T-helper 17 cell (primary cell): ENCODE data around the gene CASKIN2. TPM values are rescaled to one million over a fixed set of nuclear protein-coding genes. Genes with fewer than 3 reads are reported as not detected.
"Not testable (repeated sequence)": the region's sequence is repeated elsewhere in the genome, so short reads cannot be mapped to it uniquely, and the experiment has no call there.

Source experiments
- ATAC-seq: fragments of 150-1000 bp; cut with Tn5 transposase; 2 replicates; pipeline ENCODE4 v1.10.0; 2021; ENCODE audit warnings: mild to moderate bottlenecking, moderate library complexity
- DNase-seq, 3 donors: peaks; one replicate each; pipeline versions ENCODE4 v3.0.0 to v3.0.0-alpha.2; 2020 to 2021
- H3K9me3 ChIP-seq: one replicate; pipeline ENCODE4 v1.7.0; 2013; ENCODE audit warnings: low read length, mild to moderate bottlenecking; ENCODE audit not compliant: control insufficient read depth, poor library complexity, severe bottlenecking
- H3K27ac Mint-ChIP-seq: one replicate; pipeline ENCODE4 v1.8.0; 2022; ENCODE audit warnings: mild to moderate bottlenecking, moderate library complexity, mixed read lengths
- H3K27me3 Mint-ChIP-seq: one replicate; pipeline ENCODE4 v1.8.0; 2022; ENCODE audit warnings: mixed read lengths
- H3K36me3 Mint-ChIP-seq: one replicate; pipeline ENCODE4 v1.8.0; 2022; ENCODE audit warnings: low read depth, mixed read lengths
- H3K4me1 Mint-ChIP-seq: one replicate; pipeline ENCODE4 v1.8.0; 2022; ENCODE audit warnings: mild to moderate bottlenecking, mixed read lengths
- H3K4me3 Mint-ChIP-seq: one replicate; pipeline ENCODE4 v1.8.0; 2022; ENCODE audit warnings: mild to moderate bottlenecking, moderate library complexity, mixed read lengths
- total RNA-seq, 4 donors: library from RNA in 2 of 4; stranded (reverse) in 2 of 4; gene quantifications; one replicate each; pipeline ENCODE4 v1.2.3 and lab custom pipeline; 2022 to 2026

The CASKIN2 gene
- total RNA-seq, 2 donors from 2014 or later = 0.08 to 0.40 TPM

DNA sequence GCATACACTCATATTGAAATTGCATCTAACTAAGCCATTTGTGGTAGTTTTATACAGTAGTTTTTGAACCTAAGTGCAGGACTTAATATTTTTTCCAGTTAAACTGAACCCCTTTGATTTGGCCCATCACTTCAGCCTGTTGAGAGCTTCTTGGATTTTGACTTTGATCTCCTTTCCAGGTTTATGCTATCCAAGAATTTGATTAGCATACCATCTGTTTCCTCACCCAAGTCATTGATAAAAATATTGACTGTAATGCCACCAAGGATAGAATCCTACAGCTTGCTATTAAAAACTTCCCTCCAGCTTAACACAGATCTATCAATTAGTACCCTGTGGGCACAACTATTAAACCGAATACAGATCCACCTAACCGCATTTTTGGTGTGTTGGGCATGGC, 51.7 kb downstream of the CASKIN2 start:
- no peak overlapping the region for H3K4me3 Mint-ChIP-seq
- DNase-seq = no peak
- H3K9me3 ChIP-seq = no peaks in the 10 kb centered on the region
- peaks cover 28% of the 10 kb centered on the region for H3K4me1 Mint-ChIP-seq
- no peaks in the 10 kb centered on the region for H3K27me3 Mint-ChIP-seq
- no peak for ATAC-seq
- H3K27ac Mint-ChIP-seq = no peak overlapping the region
- peaks cover 4% of the 10 kb centered on the region for H3K36me3 Mint-ChIP-seq

DNA sequence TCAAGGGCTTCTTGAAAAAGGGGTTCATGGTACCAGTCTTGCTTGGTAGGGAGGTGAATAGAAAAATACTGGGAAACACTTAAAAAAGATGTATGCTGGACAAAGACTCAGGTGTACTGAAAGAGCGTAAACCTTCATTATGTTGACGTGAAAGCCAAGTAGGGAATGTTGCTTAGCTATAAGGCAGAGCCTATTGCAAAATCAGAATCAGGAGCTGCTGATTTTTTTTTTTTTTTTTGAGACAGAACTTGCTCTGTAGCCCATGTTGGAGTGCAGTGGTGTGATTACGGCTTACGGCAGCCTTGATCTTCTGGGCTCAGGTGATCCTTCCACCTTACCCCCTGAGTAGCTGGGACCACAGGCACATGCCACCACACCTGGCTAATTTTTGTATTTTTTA, 55.0 kb downstream of the CASKIN2 start:
- ATAC-seq (no peak), DNase-seq (no peak)
- Mint-ChIP-seq H3K36me3 (peaks cover 2% of the 10 kb centered on the region), H3K27me3 (no peaks in the 10 kb centered on the region), H3K4me1 (peaks cover 39% of the 10 kb centered on the region), H3K4me3 (no peak overlapping the region), H3K27ac (peak overlapping the region; percentile 82)
- no peaks in the 10 kb centered on the region for H3K9me3 ChIP-seq

- no peak for DNase-seq
- peak overlapping the region; percentile 82 for H3K27ac Mint-ChIP-seq
- ATAC-seq = no peak
- peaks cover 34% of the 10 kb centered on the region for H3K4me1 Mint-ChIP-seq
- no peaks in the 10 kb centered on the region for H3K36me3 Mint-ChIP-seq
- no peaks in the 10 kb centered on the region for H3K9me3 ChIP-seq
- no peaks in the 10 kb centered on the region for H3K27me3 Mint-ChIP-seq
- no peak overlapping the region for H3K4me3 Mint-ChIP-seq
Observed at GRCh38 chr17:75459590-75460267, 55.6 kb downstream of the CASKIN2 start.

DNA sequence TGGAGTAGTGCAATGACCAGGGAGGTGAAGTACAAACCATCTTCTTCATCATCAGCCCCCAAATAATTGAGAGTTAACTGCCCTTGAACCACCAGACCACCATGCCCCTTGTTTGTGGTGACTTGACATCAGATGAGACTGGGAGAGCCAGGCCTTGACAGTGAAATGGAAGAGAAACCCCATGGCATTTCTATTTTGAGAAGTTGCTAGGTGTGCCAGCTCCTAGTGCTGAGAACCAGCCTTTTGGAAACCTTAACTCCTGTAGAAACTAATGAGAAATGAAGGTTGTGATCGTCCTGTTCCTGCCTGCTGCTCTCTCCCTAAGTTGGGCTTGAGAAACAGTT, 56.1 kb downstream of the CASKIN2 start:
- peaks cover 31% of the 10 kb centered on the region for H3K4me1 Mint-ChIP-seq
- H3K27me3 Mint-ChIP-seq = no peaks in the 10 kb centered on the region
- no peaks in the 10 kb centered on the region for H3K36me3 Mint-ChIP-seq
- DNase-seq = no peak
- H3K9me3 ChIP-seq = no peaks in the 10 kb centered on the region
- ATAC-seq = no peak
- H3K4me3 Mint-ChIP-seq = no peak overlapping the region
- H3K27ac Mint-ChIP-seq = no peak overlapping the region

GRCh38 chr17:75457047-75457654, 58.2 kb downstream of the CASKIN2 start:
- peak overlapping the region; percentile 94 for H3K4me3 Mint-ChIP-seq
- H3K36me3 Mint-ChIP-seq = no peaks in the 10 kb centered on the region
- ATAC-seq = peak; percentile 22
- DNase-seq = no peak
- H3K9me3 ChIP-seq = no peaks in the 10 kb centered on the region
- peak overlapping the region; percentile 90 for H3K27ac Mint-ChIP-seq
- H3K27me3 Mint-ChIP-seq = peaks cover 6% of the 10 kb centered on the region
- peaks cover 24% of the 10 kb centered on the region for H3K4me1 Mint-ChIP-seq

DNA sequence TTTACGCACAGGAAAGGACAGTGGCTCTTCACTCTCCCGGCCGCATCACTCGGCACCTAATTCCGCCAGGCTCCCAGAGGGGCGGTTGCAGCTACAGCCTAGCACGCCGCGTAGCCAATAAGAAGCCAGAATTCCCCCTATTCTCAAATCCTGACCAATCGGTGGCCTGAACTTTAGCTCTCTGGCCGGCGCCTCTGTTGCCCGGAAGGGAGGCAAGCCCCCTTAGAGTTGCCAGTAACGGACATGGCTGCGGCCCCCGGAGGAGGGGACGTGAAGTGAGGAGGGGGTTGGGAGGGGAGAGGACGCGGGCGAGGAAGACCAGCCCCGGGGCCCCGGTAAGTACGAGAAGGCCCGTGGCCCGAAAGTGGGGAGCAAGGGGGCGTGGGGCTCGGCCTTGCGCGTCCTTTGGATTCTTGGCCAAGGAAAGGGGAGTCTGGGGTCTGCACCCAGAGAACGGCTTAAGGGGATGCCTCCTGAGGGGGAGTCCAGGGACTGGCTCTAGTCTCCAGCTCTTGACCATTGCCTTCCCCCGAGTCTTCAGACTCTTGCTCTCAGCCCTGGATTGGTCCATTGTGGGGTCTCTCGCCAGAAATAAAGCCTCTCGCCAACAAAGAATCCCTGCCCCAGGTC, 58.8 kb downstream of the CASKIN2 start, which contains the start of gene TMEM94:
TMEM94 (plus strand) TSS at position 219 of the 630 bp plus-strand sequence. CDS start 15,271 bp downstream, outside the sequence.
- Mint-ChIP-seq H3K4me3 (peak within 1 kb of the TSS; percentile 94), H3K27me3 (peaks cover 6% of the 10 kb centered on the region), H3K4me1 (peaks cover 24% of the 10 kb centered on the region), H3K36me3 (no peaks in the 10 kb centered on the region), H3K27ac (peak within 1 kb of the TSS; percentile 90)
- DNase-seq (peak; percentile 79 to 83 (median 79)), ATAC-seq (peak; percentile 96)
- no peaks in the 10 kb centered on the region for H3K9me3 ChIP-seq

- H3K27ac Mint-ChIP-seq = peak overlapping the region; percentile 90
- H3K9me3 ChIP-seq = no peaks in the 10 kb centered on the region
- H3K4me1 Mint-ChIP-seq = peaks cover 24% of the 10 kb centered on the region
- H3K27me3 Mint-ChIP-seq = peaks cover 6% of the 10 kb centered on the region
- H3K4me3 Mint-ChIP-seq = peak overlapping the region; percentile 94
- ATAC-seq (peak; percentile 35), DNase-seq (no peak)
- no peaks in the 10 kb centered on the region for H3K36me3 Mint-ChIP-seq
Observed at GRCh38 chr17:75456039-75456416, 59.3 kb downstream of the CASKIN2 start.

- H3K9me3 ChIP-seq, H3K27ac Mint-ChIP-seq, H3K27me3 Mint-ChIP-seq, H3K4me3 Mint-ChIP-seq, ATAC-seq, H3K36me3 Mint-ChIP-seq, DNase-seq: not testable (repeated sequence)
- peaks cover 19% of the 10 kb centered on the region for H3K4me1 Mint-ChIP-seq
Observed at GRCh38 chr17:75454672-75455071, 60.7 kb downstream of the CASKIN2 start.

- ATAC-seq (no peak), DNase-seq (no peak)
- H3K4me1 Mint-ChIP-seq = peaks cover 19% of the 10 kb centered on the region
- no peaks in the 10 kb centered on the region for H3K9me3 ChIP-seq
- peak overlapping the region; percentile 75 for H3K27ac Mint-ChIP-seq
- no peak overlapping the region for H3K4me3 Mint-ChIP-seq
- H3K27me3 Mint-ChIP-seq = peaks cover 6% of the 10 kb centered on the region
- no peaks in the 10 kb centered on the region for H3K36me3 Mint-ChIP-seq
Observed at GRCh38 chr17:75454193-75454592, 61.1 kb downstream of the CASKIN2 start.

GRCh38 chr17:75450270-75450669, 65.1 kb downstream of the CASKIN2 start:
- no peak for ATAC-seq
- Mint-ChIP-seq H3K4me1 (peaks cover 4% of the 10 kb centered on the region), H3K27ac (no peak overlapping the region), H3K27me3 (peaks cover 6% of the 10 kb centered on the region), H3K36me3 (no peaks in the 10 kb centered on the region), H3K4me3 (no peak overlapping the region)
- H3K9me3 ChIP-seq = no peaks in the 10 kb centered on the region
- no peak for DNase-seq

Other genes starting within 250 kb of the CASKIN2 start
- 10 to 100 TPM; 27.0 to 35.0 TPM for gene MIF4GD, start 244.3 kb downstream of the CASKIN2 start, total RNA-seq
- 10 to 100 TPM; 13.7 to 15.1 TPM for gene SLC25A19, start 226.1 kb downstream of the CASKIN2 start, total RNA-seq
- 100 to 1,000 TPM; 112 to 117 TPM for gene GRB2, start 109.9 kb downstream of the CASKIN2 start, total RNA-seq
- gene TMEM94, start 58.9 kb downstream of the CASKIN2 start, total RNA-seq = 10 to 100 TPM; 70.1 to 70.2 TPM
- gene TSEN54, start 991 bp upstream of the CASKIN2 start, total RNA-seq = 10 to 100 TPM; 49.7 to 56.5 TPM
- 10 to 100 TPM; 39.3 to 41.9 TPM for gene LLGL2, start 10.2 kb upstream of the CASKIN2 start, total RNA-seq
- gene MYO15B, start 72.3 kb upstream of the CASKIN2 start, total RNA-seq = 10 to 100 TPM; 42.2 to 69.3 TPM
- gene SMIM5, start 117.9 kb upstream of the CASKIN2 start, total RNA-seq = 1 to 10 TPM in 1 of 2 donors, under 1 TPM in 1; 0.40 to 8.4 TPM
- gene RECQL5, start 151.6 kb upstream of the CASKIN2 start, total RNA-seq = 10 to 100 TPM; 24.1 to 30.6 TPM
- gene SAP30BP, start 151.8 kb upstream of the CASKIN2 start, total RNA-seq = 100 to 1,000 TPM; 178 to 235 TPM
- gene ITGB4, start 205.9 kb upstream of the CASKIN2 start, total RNA-seq = under 1 TPM in 1 of 2 donors, not detected in 1; 0.72 TPM
- gene GALK1, start 249.7 kb upstream of the CASKIN2 start, total RNA-seq = 1 to 10 TPM; 9.6 to 9.7 TPM